Thyroid gland (tissue), 4 donors: ENCODE measurements around the gene CYTH1.

Experiments
- CTCF ChIP-seq, 6 experiments: fragments of 200-600 bp in 3 of 6; fragments of 450-650 bp in 3 of 6; sonication (generic) in 3 of 6; IDR thresholded peaks; one replicate each; pipeline ENCODE4 v1.5.1; 2016 to 2019; ENCODE audit warnings: antibody characterized with exemption in 6 of 6, mild to moderate bottlenecking in 2 of 6, inconsistent platforms in 1 of 6, moderate library complexity in 1 of 6
- POLR2A ChIP-seq, 2 donors: fragments of 450-650 bp; IDR thresholded peaks; one replicate each; pipeline ENCODE4 v1.6.1; 2017; ENCODE audit warnings: antibody characterized with exemption in 2 of 2, mild to moderate bottlenecking in 2 of 2, moderate library complexity in 1 of 2

GRCh38 chr17:78794399-78794798, 12.3 kb upstream of the CYTH1 start:
- TF ChIP-seq CTCF (IDR thresholded peaks at IDR 0.05), result no peak
- TF ChIP-seq POLR2A (IDR thresholded peaks at IDR 0.05), result no peak
